K562 (cell line): ENCODE measurements around the gene ZNRF1. TPM values are rescaled to one million over a fixed set of nuclear protein-coding genes. Genes with fewer than 3 reads are reported as not detected.

Source experiments
- ARHGAP35 ChIP-seq: fragments of 450-650 bp; IDR thresholded peaks from 2 replicates; pipeline ENCODE4 v1.6.1; 2018; ENCODE audit not compliant: partially characterized antibody
- ARID2 ChIP-seq: fragments of 450-650 bp; IDR thresholded peaks from 2 replicates; pipeline ENCODE4 v1.6.1; 2017; ENCODE audit warnings: antibody characterized with exemption, mild to moderate bottlenecking
- ATF1 ChIP-seq, 2 experiments: fragments of 450-650 bp in 1 of 2; IDR thresholded peaks; 2 replicates each; pipeline ENCODE4 v1.6.1; 2016; ENCODE audit warnings: missing compliant biosample characterization in 1 of 2, missing genetic modification characterization in 1 of 2
- CBFA2T3 ChIP-seq: fragments of 450-650 bp; IDR thresholded peaks from 2 replicates; pipeline ENCODE4 v1.6.1; 2017
- CHD4 ChIP-seq: fragments of 200-600 bp; sonication (generic); IDR thresholded peaks from 3 replicates; pipeline ENCODE4 v1.6.1; 2012; ENCODE audit warnings: low read depth, mild to moderate bottlenecking, mixed read lengths, low read length, inconsistent platforms; ENCODE audit not compliant: insufficient read depth, insufficient replicate concordance, poor library complexity, severe bottlenecking
- E2F3 ChIP-seq: fragments of 250-450 bp; sonication (Bioruptor Pico); IDR thresholded peaks from 2 replicates; pipeline ENCODE4 v1.4.0; 2020; ENCODE audit warnings: mild to moderate bottlenecking
- EP400 ChIP-seq: fragments of 450-650 bp; IDR thresholded peaks from 2 replicates; pipeline ENCODE4 v1.6.1; 2017; ENCODE audit warnings: antibody characterized with exemption, mild to moderate bottlenecking, moderate library complexity
- ETV6 ChIP-seq, 3 experiments: fragments of 150-350 bp in 1 of 3; sonication (generic) in 1 of 3; formaldehyde crosslinking in 1 of 3; IDR thresholded peaks; 2 replicates each; pipeline versions ENCODE4 v1.6.1 to v1.8.0; 2014 to 2022; ENCODE audit warnings: borderline replicate concordance in 2 of 3, low read depth in 2 of 3, antibody characterized with exemption in 1 of 3, low read length in 1 of 3, mild to moderate bottlenecking in 1 of 3, missing genetic modification reagents in 1 of 3
- GABPA ChIP-seq: fragments of 200-800 bp; sonication (Bioruptor generic); conservative IDR thresholded peaks from 2 replicates; pipeline ENCODE4 v1.6.1; 2016; ENCODE audit warnings: low read depth, missing genetic modification characterization, missing compliant biosample characterization
- HIVEP1 ChIP-seq: fragments of 250-450 bp; sonication (Bioruptor Pico); IDR thresholded peaks from 2 replicates; pipeline ENCODE4 v1.4.0; 2020; ENCODE audit warnings: mild to moderate bottlenecking
- L3MBTL2 ChIP-seq: fragments of 450-650 bp; IDR thresholded peaks from 2 replicates; pipeline ENCODE4 v1.6.1; 2016; ENCODE audit warnings: mild to moderate bottlenecking, moderate library complexity
- LARP7 ChIP-seq: fragments of 450-650 bp; IDR thresholded peaks from 2 replicates; pipeline ENCODE4 v1.6.1; 2016
- MAZ ChIP-seq, 2 experiments: fragments of 450-650 bp in 1 of 2; sonication (generic) in 1 of 2; formaldehyde crosslinking; IDR thresholded peaks in 1 of 2; conservative IDR thresholded peaks in 1 of 2; 2 replicates each; pipeline versions ENCODE4 v1.4.0 to v1.5.0; 2020; ENCODE audit warnings: mild to moderate bottlenecking in 1 of 2, missing genetic modification reagents in 1 of 2
- MCM2 ChIP-seq: fragments of 450-650 bp; IDR thresholded peaks from 2 replicates; pipeline ENCODE4 v1.6.1; 2017; ENCODE audit warnings: low read depth, mild to moderate bottlenecking
- NR4A1 ChIP-seq, 2 experiments: fragments of 250-450 bp in 1 of 2; fragments of 450-650 bp in 1 of 2; sonication (Bioruptor Pico) in 1 of 2; IDR thresholded peaks; 2 replicates each; pipeline versions ENCODE4 v1.4.0 to v1.6.1; 2016 to 2020; ENCODE audit warnings: mild to moderate bottlenecking in 2 of 2, missing compliant biosample characterization in 1 of 2, missing genetic modification characterization in 1 of 2, moderate library complexity in 1 of 2
- NRF1 ChIP-seq, 2 experiments: fragments of 450-650 bp; IDR thresholded peaks in 1 of 2; conservative IDR thresholded peaks in 1 of 2; 2 replicates each; pipeline ENCODE4 v1.6.1; 2014; ENCODE audit warnings: mild to moderate bottlenecking in 2 of 2
- POLR2B ChIP-seq: fragments of 450-650 bp; IDR thresholded peaks from 2 replicates; pipeline ENCODE4 v1.6.1; 2018; ENCODE audit warnings: low read depth; ENCODE audit not compliant: partially characterized antibody
- RFX7 ChIP-seq: fragments of 250-450 bp; sonication (Bioruptor Pico); IDR thresholded peaks from 2 replicates; pipeline ENCODE4 v1.5.1; 2021; ENCODE audit warnings: mild to moderate bottlenecking
- SMAD4 ChIP-seq: fragments of 250-450 bp; sonication (Bioruptor Pico); conservative IDR thresholded peaks from 2 replicates; pipeline ENCODE4 v1.8.0; 2021; ENCODE audit warnings: inconsistent platforms, mild to moderate bottlenecking, moderate library complexity
- SUPT5H ChIP-seq: fragments of 450-650 bp; IDR thresholded peaks from 2 replicates; pipeline ENCODE4 v1.6.1; 2016
- TSC22D4 ChIP-seq: fragments of 450-650 bp; IDR thresholded peaks from 2 replicates; pipeline ENCODE4 v1.6.1; 2016; ENCODE audit warnings: missing genetic modification characterization, missing biosample characterization, control low read depth
- ZNF224 ChIP-seq: sonication (generic); formaldehyde crosslinking; IDR thresholded peaks from 2 replicates; pipeline ENCODE4 v1.8.0; 2022; ENCODE audit warnings: mild to moderate bottlenecking, missing genetic modification reagents
- ZNF696 ChIP-seq: fragments of 250-450 bp; sonication (Bioruptor Pico); conservative IDR thresholded peaks from 2 replicates; pipeline ENCODE4 v1.4.0; 2020; ENCODE audit warnings: mild to moderate bottlenecking, moderate library complexity
- polyA plus RNA-seq, 8 experiments: library from polyadenylated mRNA; depleted of rRNA in 4 of 8; stranded (reverse) in 5 of 8; unstranded in 3 of 8; fragments of >200 nt; fragmentation: Nextera tagmentation in 2 of 8; fragmentation: Illumina TruSeq in 1 of 8; extraction: Ambion mirVana in 2 of 8; extraction: Trizol in 1 of 8; gene quantifications; 2 replicates each; pipeline versions ENCODE4 v1.2.1 to v1.2.3, GENCODE V29; 2011 to 2014; ENCODE audit warnings: inconsistent platforms in 1 of 8, missing spikeins in 1 of 8
- total RNA-seq, 7 experiments: library from RNA; depleted of rRNA in 6 of 7; stranded (reverse); fragments of >200 nt in 6 of 7; fragmentation: Illumina TruSeq in 2 of 7; extraction: Trizol in 2 of 7; gene quantifications; 2 replicates each; pipeline versions ENCODE4 v1.2.1 to v1.2.3, GENCODE V29; 2011 to 2021; ENCODE audit warnings: low replicate concordance in 1 of 7
- TF ChIP-seq, protein P1 (sequence below): fragments of 450-650 bp; IDR thresholded peaks from 2 replicates; pipeline ENCODE4 v1.6.1; 2016; ENCODE audit warnings: antibody characterized with exemption
- TF ChIP-seq, protein P2 (sequence below): fragments of 250-450 bp; sonication (Bioruptor Pico); IDR thresholded peaks from 2 replicates; pipeline ENCODE4 v1.5.1; 2021; ENCODE audit warnings: mild to moderate bottlenecking
- TF ChIP-seq, protein P3 (sequence below): sonication (generic); formaldehyde crosslinking; IDR thresholded peaks from 2 replicates; pipeline ENCODE4 v1.9.0; 2022; ENCODE audit warnings: mild to moderate bottlenecking, missing genetic modification reagents

The ZNRF1 gene
- total and polyA plus RNA-seq, 9 of the 15 experiments (the other 6 are each of a cell fraction or from before 2014, with no cell fraction given) = 9.5 to 37.7 (median 20.0) TPM

DNA sequence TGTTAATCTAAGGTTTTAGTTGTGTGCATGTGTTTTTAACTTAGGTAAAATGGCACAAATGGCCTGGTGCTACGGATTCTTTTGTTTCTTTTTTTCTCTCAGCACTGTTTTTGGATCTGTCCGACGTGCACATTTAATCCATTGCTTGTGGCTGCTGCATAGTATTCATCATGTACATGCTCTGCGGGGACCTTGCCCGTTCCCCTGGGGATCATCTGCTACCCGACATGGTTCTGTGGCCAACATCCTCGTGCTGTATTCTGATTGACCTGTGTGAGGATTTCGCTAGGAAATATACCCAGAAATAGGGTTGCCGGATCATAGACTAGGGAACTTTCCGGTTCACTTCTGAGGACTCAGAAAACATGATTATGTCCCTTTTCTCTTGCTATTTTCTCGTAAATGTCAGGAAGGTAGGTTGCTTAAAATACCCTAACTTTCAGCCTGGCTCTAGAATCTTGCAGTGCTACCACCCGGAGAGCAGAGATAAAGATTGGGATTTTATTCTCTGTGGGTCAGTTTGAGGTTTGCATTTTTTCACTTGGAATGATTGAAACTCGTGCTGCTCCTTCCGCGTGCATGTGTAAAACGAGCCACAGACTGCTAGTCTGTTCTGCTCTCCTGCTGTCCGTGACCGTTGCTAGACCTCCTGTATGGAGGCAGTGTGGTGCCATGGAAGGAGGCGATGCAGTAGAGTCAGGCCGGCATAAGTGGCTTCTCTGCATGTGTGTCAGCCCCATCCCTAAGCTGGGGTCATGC lies 74.9 kb downstream of the ZNRF1 start (continued):
- TF ChIP-seq, protein P1, sequence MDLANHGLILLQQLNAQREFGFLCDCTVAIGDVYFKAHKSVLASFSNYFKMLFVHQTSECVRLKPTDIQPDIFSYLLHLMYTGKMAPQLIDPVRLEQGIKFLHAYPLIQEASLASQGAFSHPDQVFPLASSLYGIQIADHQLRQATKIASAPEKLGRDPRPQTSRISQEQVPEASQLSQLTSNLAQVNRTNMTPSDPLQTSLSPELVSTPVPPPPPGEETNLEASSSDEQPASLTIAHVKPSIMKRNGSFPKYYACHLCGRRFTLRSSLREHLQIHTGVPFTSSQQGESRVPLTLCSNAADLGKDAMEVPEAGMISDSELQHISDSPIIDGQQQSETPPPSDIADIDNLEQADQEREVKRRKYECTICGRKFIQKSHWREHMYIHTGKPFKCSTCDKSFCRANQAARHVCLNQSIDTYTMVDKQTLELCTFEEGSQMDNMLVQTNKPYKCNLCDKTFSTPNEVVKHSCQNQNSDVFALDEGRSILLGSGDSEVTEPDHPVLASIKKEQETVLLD = no peak
- TF ChIP-seq LARP7 (no peak), CBFA2T3 (0 out of 2 replicates have a peak, but pooled peaks have one; percentile 3), MAZ (CRISPR knock-in tag; conservative IDR thresholded peaks at IDR 0.05 in 1 of 2, IDR thresholded peaks at IDR 0.05 in 1 of 2) (0 out of 4 replicates have a peak, but pooled peaks of 1 of the 2 experiments have one; percentile 22), ZNF224 (no peak), SUPT5H (no peak), MCM2 (no peak), GABPA (no peak), NR4A1 (CRISPR knock-in tag; IDR thresholded peaks at IDR 0.05) (no peak), NR4A1 (tag; IDR thresholded peaks at IDR 0.05) (no peak), ARID2 (no peak), ATF1 (CRISPR knock-in tag; IDR thresholded peaks at IDR 0.05) (no peak), ATF1 (tag; IDR thresholded peaks at IDR 0.05) (no peak), SMAD4 (CRISPR knock-in tag) (peak; percentile 36; the same call in 1 of the 2 replicates), EP400 (no peak), E2F3 (0 out of 2 replicates have a peak, but pooled peaks have one; percentile 35), RFX7 (no peak), ARHGAP35 (no peak), TSC22D4 (tag) (no peak), POLR2B (no peak), HIVEP1 (CRISPR knock-in tag) (no peak), ETV6 (IDR thresholded peaks at IDR 0.05; ENCODE audit: borderline replicate concordance in 1 of 2, low read depth in 2 of 2, low read length in 1 of 2) (no peak), ETV6 (CRISPR knock-in tag; IDR thresholded peaks at IDR 0.05; ENCODE audit: borderline replicate concordance) (no peak), CHD4 (peak; percentile 4), NRF1 (conservative IDR thresholded peaks at IDR 0.05 in 1 of 2, IDR thresholded peaks at IDR 0.05 in 1 of 2) (no peak), L3MBTL2 (peak; percentile 35), ZNF696 (CRISPR knock-in tag) (no peak)
- TF ChIP-seq, protein P2, sequence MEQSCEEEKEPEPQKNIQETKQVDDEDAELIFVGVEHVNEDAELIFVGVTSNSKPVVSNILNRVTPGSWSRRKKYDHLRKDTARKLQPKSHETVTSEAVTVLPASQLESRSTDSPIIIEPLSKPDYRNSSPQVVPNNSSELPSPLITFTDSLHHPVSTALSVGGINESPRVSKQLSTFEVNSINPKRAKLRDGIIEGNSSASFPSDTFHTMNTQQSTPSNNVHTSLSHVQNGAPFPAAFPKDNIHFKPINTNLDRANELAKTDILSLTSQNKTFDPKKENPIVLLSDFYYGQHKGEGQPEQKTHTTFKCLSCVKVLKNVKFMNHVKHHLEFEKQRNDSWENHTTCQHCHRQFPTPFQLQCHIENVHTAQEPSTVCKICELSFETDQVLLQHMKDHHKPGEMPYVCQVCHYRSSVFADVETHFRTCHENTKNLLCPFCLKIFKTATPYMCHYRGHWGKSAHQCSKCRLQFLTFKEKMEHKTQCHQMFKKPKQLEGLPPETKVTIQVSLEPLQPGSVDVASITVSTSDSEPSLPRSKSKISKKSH (CRISPR knock-in tag) = no peak
- TF ChIP-seq, protein P3, sequence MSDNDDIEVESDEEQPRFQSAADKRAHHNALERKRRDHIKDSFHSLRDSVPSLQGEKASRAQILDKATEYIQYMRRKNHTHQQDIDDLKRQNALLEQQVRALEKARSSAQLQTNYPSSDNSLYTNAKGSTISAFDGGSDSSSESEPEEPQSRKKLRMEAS (CRISPR knock-in tag) = peak; percentile 42; the same call in 1 of the 2 replicates
